Keratinocyte (primary cell): ENCODE measurements around the gene GLTP. TPM values are rescaled to one million over a fixed set of nuclear protein-coding genes. Genes with fewer than 3 reads are reported as not detected.

Experiments
- DNase-seq: peaks from one replicate; pipeline ENCODE4 v3.0.0-alpha.2; 2011; ENCODE audit warnings: low read depth, missing footprints, low spot score
- FAIRE-seq: peaks from 2 replicates; lab custom pipeline; 2011; peaks lifted over from hg19 to GRCh38; lab: Jason Lieb, UNC
- H2AFZ ChIP-seq: 2 replicates; pipeline ENCODE4 v1.6.0; 2012; ENCODE audit warnings: low read length, control low read depth, inconsistent platforms; ENCODE audit not compliant: control insufficient read depth
- H3K27ac ChIP-seq: 2 replicates; pipeline ENCODE4 v1.5.1; 2011; ENCODE audit warnings: low read length; ENCODE audit not compliant: control insufficient read depth, insufficient read depth
- H3K27me3 ChIP-seq: 3 replicates; pipeline ENCODE4 v1.6.0; 2011; ENCODE audit warnings: low read length; ENCODE audit not compliant: control insufficient read depth, insufficient read depth; ENCODE audit errors: extremely low read depth
- H3K36me3 ChIP-seq, 2 experiments: 2 replicates in 1 of 2; 3 replicates in 1 of 2; pipeline ENCODE4 v1.5.1; 2011; ENCODE audit warnings: low read length in 2 of 2, mild to moderate bottlenecking in 1 of 2; ENCODE audit not compliant: control insufficient read depth in 2 of 2, insufficient read depth in 2 of 2; ENCODE audit errors: extremely low read depth in 1 of 2
- H3K4me1 ChIP-seq: 3 replicates; pipeline ENCODE4 v1.5.1; 2011; ENCODE audit warnings: low read length; ENCODE audit not compliant: control insufficient read depth, insufficient read depth; ENCODE audit errors: extremely low read depth
- H3K4me2 ChIP-seq: 3 replicates; pipeline ENCODE4 v1.6.0; 2011; ENCODE audit warnings: low read depth, low read length; ENCODE audit not compliant: control insufficient read depth, insufficient read depth; ENCODE audit errors: extremely low read depth
- H3K4me3 ChIP-seq, 3 experiments: fragments of 200-600 bp in 1 of 3; sonication (generic) in 1 of 3; 2 replicates in 2 of 3; 3 replicates in 1 of 3; pipeline ENCODE4 v1.5.1; 2011 to 2016; ENCODE audit warnings: low read length in 3 of 3, mild to moderate bottlenecking in 3 of 3, control low read depth in 2 of 3, inconsistent platforms in 1 of 3, low read depth in 1 of 3, mixed read lengths in 1 of 3, mixed run types in 1 of 3, moderate library complexity in 1 of 3; ENCODE audit not compliant: control insufficient read depth in 2 of 3, insufficient read depth in 2 of 3; ENCODE audit errors: extremely low read depth in 1 of 3
- H3K79me2 ChIP-seq: 2 replicates; pipeline ENCODE4 v1.6.0; 2012; ENCODE audit warnings: low read length; ENCODE audit not compliant: control insufficient read depth, insufficient read depth
- H3K9ac ChIP-seq: 3 replicates; pipeline ENCODE4 v1.6.0; 2011; ENCODE audit warnings: low read length; ENCODE audit not compliant: control insufficient read depth, insufficient read depth; ENCODE audit errors: extremely low read depth
- H3K9me1 ChIP-seq: 3 replicates; pipeline ENCODE4 v1.6.0; 2011; ENCODE audit warnings: low read length; ENCODE audit not compliant: control insufficient read depth, insufficient read depth; ENCODE audit errors: extremely low read depth
- H3K9me3 ChIP-seq: 2 replicates; pipeline ENCODE4 v1.5.1; 2012; ENCODE audit warnings: low read depth, low read length; ENCODE audit not compliant: control insufficient read depth
- H4K20me1 ChIP-seq: 3 replicates; pipeline ENCODE4 v1.6.0; 2011; ENCODE audit warnings: low read length; ENCODE audit not compliant: control insufficient read depth, insufficient read depth; ENCODE audit errors: extremely low read depth
- CTCF ChIP-seq, 3 experiments: IDR thresholded peaks in 1 of 3; conservative IDR thresholded peaks in 1 of 3; optimal IDR thresholded peaks in 1 of 3; 2 replicates in 2 of 3; 3 replicates in 1 of 3; pipeline versions ENCODE3 to v1.5.1; 2011; ENCODE audit warnings: low read length in 3 of 3, mild to moderate bottlenecking in 3 of 3, moderate library complexity in 2 of 3, control low read depth in 1 of 3, inconsistent platforms in 1 of 3; ENCODE audit not compliant: insufficient read depth in 2 of 3; ENCODE audit errors: extremely low read depth in 1 of 3
- EZH2 ChIP-seq: IDR thresholded peaks from one replicate; pipeline ENCODE4 v1.6.1; 2012; ENCODE audit warnings: inconsistent platforms, mild to moderate bottlenecking, low read length, moderate library complexity
- dilution Hi-C: fragments of 300-500 bp; cut with MboI; formaldehyde crosslinking; loops from one replicate; pipeline ENCODE4 v1.7.0; 2020; ENCODE audit warnings: low sequenced_read_pairs; ENCODE audit not compliant: extremely low pct_ligation_motif_present
- polyA plus RNA-seq, 5 experiments: library from polyadenylated mRNA; depleted of rRNA in 3 of 5; stranded (reverse) in 3 of 5; stranded (forward) in 1 of 5; unstranded in 1 of 5; fragments of >200 nt; gene quantifications; 1 replicate in 1 of 5; 2 replicates in 3 of 5; 3 replicates in 1 of 5; pipeline versions ENCODE4 v1.2.1 to v1.2.3, GENCODE V29; 2011 to 2012; ENCODE audit warnings: missing spikeins in 2 of 5, low read depth in 1 of 5, low replicate concordance in 1 of 5

Gene GLTP
- polyA plus RNA-seq, 1 donor (not counting 4 experiments of a cell fraction or from before 2014, with no cell fraction given), result 54.6 TPM

GRCh38 chr12:109830267-109830666, 50.1 kb downstream of the GLTP start:
- no peaks in the 10 kb centered on the region for H3K36me3 ChIP-seq
- no peaks in the 10 kb centered on the region for H3K4me1 ChIP-seq
- DNase-seq (no peak), FAIRE-seq (no peak)
- TF ChIP-seq EZH2 (no peak), CTCF (optimal IDR thresholded peaks at IDR 0.05 in 1 of 3, IDR thresholded peaks at IDR 0.05 in 1 of 3, conservative IDR thresholded peaks at IDR 0.05 in 1 of 3; ENCODE audit: extremely low read depth in 1 of 3, insufficient read depth in 2 of 3, low read length in 3 of 3) (no peak)
- dilution Hi-C loops, result no loop called here
- H3K79me2 ChIP-seq, result no peaks in the 10 kb centered on the region
- no peak overlapping the region for H3K4me3 ChIP-seq
- no peak overlapping the region for H2AFZ ChIP-seq
- H3K9me3 ChIP-seq, result no peaks in the 10 kb centered on the region
- no peaks in the 10 kb centered on the region for H3K9me1 ChIP-seq
- no peak overlapping the region for H3K27ac ChIP-seq
- H3K9ac ChIP-seq, result no peak overlapping the region
- no peaks in the 10 kb centered on the region for H4K20me1 ChIP-seq
- H3K4me2 ChIP-seq, result no peak overlapping the region
- H3K27me3 ChIP-seq, result peaks cover 12% of the 10 kb centered on the region

- no peak for TF ChIP-seq EZH2
- no peak for TF ChIP-seq CTCF (optimal IDR thresholded peaks at IDR 0.05 in 1 of 3, IDR thresholded peaks at IDR 0.05 in 1 of 3, conservative IDR thresholded peaks at IDR 0.05 in 1 of 3; ENCODE audit: extremely low read depth in 1 of 3, insufficient read depth in 2 of 3, low read length in 3 of 3)
- dilution Hi-C loops, result no loop called here
- no peak for FAIRE-seq
- Histone ChIP-seq H3K27ac (no peak overlapping the region), H3K4me3 (no peak overlapping the region), H3K36me3 (no peaks in the 10 kb centered on the region), H3K9me3 (no peaks in the 10 kb centered on the region), H3K79me2 (no peaks in the 10 kb centered on the region), H3K9me1 (no peaks in the 10 kb centered on the region), H3K4me1 (no peaks in the 10 kb centered on the region), H2AFZ (no peak overlapping the region), H3K27me3 (peaks cover 12% of the 10 kb centered on the region), H3K4me2 (no peak overlapping the region), H4K20me1 (no peaks in the 10 kb centered on the region), H3K9ac (no peak overlapping the region)
- DNase-seq, result no peak
Measured at GRCh38 chr12:109829667-109830066, 50.7 kb downstream of the GLTP start.
